ENCODE measurements around the gene DSCAML1. TPM values are rescaled to one million over a fixed set of nuclear protein-coding genes. Genes with fewer than 3 reads are reported as not detected.
"Not testable (repeated sequence)": the region's sequence is repeated elsewhere in the genome, so short reads cannot be mapped to it uniquely, and the experiment has no call there.

DSCAML1 gene
- total RNA-seq, 1 donor from 2014 or later = 0.22 TPM

DNA sequence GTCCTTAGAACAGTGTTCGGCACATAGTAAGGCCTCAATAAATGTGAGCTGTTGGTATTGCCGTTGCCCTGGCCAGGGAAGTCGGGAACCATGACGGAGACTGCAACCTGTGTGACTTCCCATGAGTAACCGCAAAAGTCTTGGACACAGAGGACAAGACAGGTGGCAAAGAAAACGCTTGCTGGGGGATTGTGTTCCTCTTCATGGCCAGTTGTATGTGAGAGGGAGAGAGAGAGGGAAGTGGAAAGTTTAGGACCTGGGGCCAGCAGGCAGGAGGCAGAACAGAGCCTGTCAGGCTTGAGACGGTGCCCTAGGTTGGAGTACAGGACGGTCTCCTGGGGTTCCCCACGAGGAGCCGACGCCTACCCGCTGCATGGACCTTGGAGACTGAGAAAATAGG is 379.2 kb downstream of the DSCAML1 start:
- intact Hi-C loops (cut with DNase I) = no loop called here
- no peak for ATAC-seq
- no peak for DNase-seq (ENCODE audit: missing footprints)

DNA sequence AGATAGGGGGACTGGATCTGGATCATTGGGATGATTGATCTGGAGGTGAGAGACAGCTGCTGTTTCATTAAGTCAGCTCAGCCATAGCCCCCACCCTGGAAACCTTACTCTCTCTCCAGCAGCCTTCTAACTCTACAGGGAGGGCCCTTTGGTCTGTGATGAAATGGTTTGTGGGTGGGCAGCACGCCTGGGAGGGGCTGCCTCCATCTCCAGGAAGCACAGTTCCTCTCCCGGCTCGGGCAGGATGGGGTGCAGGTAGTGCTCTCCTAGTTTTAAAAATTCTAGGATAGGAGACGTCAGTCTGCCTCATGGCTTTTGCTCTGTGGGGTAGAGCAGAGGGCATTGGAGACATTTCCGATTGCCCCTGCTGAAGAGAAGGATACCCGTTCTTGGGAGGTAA is 379.7 kb downstream of the DSCAML1 start:
- DNase-seq (ENCODE audit: missing footprints) (no peak), ATAC-seq (no peak)
- intact Hi-C loops (cut with DNase I) = no loop called here

DNA sequence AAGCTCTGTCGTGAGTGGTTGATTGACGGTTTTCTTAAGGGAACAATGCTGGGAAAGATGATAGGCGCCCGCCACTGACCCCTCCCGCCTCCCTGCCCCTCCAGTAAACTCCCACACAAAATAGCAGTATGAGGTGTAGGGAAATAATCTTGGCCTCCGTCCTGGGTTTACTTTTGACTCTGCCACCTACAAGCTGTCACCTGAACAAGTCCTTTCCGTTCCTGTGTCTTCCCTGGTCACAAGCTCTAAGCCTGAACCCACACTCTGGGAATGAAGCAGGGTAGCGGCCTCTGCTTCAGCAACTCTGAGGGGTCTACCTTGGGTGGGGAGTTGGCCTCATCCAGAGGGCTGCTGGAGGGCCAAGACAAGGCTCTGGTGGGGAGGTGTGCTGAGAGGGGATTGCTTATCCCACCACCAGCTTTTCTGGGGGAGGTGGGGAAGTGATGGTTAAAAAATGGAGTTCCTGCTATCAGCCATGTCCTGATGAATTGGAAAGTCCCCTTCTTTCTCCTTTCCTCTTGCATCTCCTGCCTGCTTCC is 381.6 kb downstream of the DSCAML1 start:
- intact Hi-C loops (cut with DNase I) = no loop called here
- DNase-seq (ENCODE audit: missing footprints) = no peak
- no peak for ATAC-seq

DNA sequence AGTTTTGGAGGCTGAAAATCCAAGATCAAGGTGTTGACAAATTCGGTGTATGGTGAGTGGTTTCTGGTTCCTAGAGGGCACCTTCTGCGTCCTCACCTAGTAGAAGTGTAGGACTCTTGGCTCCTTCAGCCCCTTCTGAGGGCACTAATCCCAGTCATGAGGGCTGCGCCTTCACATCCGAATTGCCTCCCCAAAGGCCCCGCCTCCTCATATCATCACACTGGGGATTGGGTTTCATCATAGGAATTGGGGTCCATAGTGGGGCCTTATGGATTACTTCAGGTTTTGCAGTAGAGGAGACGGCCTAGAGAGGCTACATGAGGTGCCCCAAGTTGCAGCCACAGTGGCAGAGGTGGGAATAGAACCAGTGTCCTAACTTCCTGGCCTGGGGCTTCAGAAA is 382.3 kb downstream of the DSCAML1 start:
- intact Hi-C loops (cut with DNase I) = no loop called here
- DNase-seq (ENCODE audit: missing footprints) (no peak), ATAC-seq (no peak)

DNA sequence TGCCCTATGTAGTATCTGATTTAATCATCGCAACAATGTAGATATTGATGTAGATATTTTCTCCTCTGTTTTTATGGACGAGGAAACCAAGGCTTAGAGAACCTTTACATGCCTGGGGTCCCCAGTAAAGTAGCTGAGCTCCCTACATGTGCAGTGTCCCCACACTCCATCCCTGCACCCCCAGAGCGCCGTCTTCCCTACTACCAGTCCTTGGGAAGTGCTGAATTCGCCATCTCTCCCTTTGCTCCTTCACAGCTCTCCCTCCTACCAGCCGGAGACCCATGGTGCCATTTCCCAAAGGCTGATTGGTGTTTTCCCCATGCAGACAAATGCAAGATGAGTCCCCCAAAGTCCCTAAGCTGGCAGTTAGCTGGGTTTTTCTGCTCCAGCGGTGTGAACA is 383.4 kb downstream of the DSCAML1 start:
- ATAC-seq = no peak
- intact Hi-C loops (cut with DNase I) = no loop called here
- DNase-seq (ENCODE audit: missing footprints) = no peak

DNA sequence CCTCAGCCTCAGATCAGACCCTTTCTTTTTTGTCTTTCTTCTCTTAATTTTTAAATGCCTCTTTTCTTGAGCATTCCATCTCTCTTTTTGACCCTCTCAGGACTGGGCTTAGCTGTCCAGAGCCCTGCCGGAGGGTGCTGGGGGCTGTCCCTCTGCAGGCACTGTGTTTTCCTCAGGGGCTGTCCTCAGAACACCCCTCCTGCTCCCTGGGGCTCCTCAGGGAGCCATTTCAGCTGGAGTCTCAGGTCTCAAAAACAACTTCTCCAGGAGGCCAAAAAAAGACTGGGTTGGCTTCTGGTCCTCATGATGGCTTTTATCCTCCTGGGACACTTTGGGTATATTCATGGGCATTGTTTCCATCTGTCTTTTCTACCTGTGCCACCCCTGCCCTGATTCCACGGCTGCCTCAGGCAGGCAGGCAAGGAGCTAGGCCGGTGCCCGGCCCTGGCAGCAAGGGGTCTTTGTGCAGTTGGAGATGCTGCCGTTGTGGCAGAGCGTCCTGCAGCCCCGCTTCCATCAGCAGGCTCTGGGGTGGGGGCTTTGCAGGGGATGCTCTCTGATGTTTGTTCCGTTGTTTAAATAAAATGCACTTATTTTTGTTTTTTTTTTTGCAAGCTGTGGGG is 384.3 kb downstream of the DSCAML1 start:
- ATAC-seq (no peak), DNase-seq (ENCODE audit: missing footprints) (no peak)
- intact Hi-C loops (cut with DNase I) = no loop called here

DNA sequence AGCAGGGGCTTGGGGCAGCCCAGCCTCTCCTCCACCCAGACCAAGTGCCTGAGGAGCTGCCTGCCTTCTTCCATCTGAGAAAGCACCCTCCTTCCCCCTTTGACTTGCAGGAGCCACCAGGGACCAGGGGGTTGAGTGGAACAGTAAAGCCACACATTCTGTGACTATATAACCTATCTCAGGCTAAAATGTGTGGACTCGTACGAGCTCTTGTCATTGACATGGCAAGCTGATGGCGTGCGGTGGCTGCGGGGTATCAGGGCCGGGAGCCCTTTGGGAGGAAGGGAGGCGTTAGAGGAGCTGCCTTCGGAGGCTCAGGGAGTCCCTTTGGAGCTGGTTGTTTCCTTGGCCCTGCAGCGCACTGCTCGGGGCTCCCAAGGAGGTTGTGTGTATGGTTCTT is 384.8 kb downstream of the DSCAML1 start:
- no peak for ATAC-seq
- intact Hi-C loops (cut with DNase I) = no loop called here
- no peak for DNase-seq (ENCODE audit: missing footprints)

DNA sequence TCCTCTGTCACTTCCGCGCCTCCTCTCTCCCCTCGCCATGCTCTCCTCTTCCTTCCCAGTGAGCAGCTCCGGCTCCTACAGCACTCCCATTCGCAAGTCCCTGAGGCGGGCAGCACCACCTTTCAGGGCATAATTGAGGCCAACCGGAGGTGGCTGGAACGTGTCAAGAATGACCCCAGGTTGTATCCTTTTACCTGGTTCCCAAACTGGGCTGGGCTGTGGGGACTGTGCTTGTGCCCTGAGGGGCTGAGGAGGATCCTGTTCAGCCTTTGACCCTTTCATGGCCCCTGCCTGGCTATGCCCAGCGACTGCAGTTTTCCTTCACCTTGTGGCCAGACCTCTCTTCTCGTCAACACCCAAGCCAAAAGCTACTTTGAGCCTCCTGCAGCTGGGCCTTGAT is 385.3 kb downstream of the DSCAML1 start:
- no peak for DNase-seq (ENCODE audit: missing footprints)
- intact Hi-C loops (cut with DNase I) = no loop called here

DNA sequence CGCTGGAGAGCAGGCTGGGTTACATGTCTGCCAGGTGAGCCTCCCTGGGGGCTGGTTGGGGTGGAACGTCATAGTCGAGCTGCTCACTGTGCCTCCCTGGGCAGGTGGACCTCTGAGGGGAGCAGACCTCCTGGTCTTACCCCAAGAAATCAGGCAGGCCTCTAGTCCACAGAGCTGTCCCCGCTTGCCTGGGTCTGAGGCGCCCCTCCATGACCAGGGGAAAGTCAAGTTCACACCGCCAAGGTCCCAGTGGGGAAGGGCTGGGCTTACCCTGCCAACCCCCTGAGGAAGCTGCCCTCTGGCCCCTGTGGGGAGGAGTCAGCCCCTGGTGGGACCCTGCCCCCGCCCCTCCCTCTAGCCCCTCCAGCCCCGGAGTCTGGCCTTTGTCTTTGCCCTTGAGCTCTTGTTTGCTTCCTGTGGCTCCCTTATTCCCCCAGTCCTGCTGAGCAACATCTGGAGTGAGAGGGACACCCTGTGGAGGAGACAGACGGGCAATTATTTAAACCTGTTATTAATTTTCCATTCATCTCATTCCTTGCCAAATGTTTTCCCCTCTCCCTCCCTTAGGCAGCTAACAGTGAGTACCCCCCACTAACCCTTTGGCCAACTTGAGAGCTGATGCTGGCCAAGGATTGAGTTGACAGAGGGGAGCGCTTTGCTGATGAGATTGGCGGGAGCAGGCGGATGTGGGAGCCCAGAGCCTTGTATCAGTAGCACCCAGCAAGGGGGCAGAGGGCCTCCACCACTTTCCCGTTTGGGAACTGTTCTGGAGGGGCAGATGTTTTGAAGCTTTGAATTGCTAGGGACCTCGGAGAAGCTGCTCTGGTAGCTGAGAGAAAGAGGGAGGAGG is 385.9 kb downstream of the DSCAML1 start:
- no peak for ATAC-seq
- intact Hi-C loops (cut with DNase I) = no loop called here

More for the DNA sequence above, 385.3 kb downstream of the DSCAML1 start:
- no peak for ATAC-seq

DNA sequence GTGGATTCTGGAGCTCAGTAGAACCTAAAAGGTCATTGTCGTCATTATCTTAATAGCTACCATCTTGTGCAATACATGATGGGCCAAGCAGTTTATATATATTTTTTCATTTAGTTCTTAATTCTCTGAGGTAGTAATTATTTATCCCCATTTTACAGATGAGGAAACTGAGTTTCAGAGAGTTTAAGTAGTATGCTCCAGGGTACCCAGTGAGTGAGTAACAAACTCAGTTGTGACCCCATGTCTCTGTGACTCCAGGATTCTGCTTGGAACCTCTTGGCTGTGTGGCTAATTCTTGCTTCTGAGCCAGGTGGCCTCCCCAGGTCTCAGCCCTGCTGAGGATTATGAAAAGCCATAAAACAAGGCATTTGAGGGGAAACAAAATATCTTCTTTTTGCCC is 386.8 kb downstream of the DSCAML1 start:
- ATAC-seq (no peak), DNase-seq (ENCODE audit: missing footprints) (no peak)
- intact Hi-C loops (cut with DNase I) = no loop called here

More for the DNA sequence above, 385.9 kb downstream of the DSCAML1 start:
- DNase-seq (ENCODE audit: missing footprints) = no peak

DNA sequence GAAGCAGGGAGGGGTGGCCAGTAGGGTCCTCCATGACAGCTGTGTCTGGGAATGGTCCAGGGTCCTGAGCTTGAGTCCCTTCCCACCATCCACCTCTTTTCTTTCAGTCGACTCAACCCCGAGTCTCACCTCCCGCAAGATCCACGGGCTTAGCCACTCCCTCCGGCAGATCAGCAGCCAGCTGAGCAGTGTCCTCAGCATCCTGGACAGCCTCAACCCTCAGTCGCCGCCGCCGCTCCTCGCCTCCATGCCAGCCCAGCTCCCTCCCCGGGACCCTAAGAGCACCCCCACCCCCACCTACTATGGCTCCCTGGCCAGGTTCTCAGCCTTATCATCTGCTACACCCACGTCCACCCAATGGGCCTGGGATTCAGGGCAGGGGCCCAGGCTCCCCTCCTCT is 387.5 kb downstream of the DSCAML1 start:
- no peak for DNase-seq (ENCODE audit: missing footprints)
- no peak for ATAC-seq
- intact Hi-C loops (cut with DNase I) = no loop called here

DNA sequence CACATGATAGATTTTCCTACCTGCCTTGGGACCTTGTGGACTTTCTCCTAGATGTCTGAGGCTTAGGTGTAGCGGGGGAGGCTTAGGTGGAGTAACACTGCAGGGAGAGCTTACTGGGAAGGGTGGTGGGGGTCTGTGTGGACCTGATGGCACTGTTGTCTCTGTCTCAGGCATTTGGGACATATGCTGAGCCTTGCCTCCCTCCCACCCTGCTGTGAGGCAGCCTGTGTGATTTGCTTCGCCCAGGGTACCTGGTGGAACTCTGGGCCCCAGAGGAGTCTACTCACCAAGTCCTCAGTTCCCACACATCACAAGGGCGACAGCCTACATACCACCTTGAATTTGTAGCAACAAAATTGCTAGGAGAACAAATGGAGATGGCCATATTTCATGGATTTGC is 388.7 kb downstream of the DSCAML1 start:
- DNase-seq (ENCODE audit: missing footprints) (no peak), ATAC-seq (no peak)
- intact Hi-C loops (cut with DNase I) = no loop called here

DNA sequence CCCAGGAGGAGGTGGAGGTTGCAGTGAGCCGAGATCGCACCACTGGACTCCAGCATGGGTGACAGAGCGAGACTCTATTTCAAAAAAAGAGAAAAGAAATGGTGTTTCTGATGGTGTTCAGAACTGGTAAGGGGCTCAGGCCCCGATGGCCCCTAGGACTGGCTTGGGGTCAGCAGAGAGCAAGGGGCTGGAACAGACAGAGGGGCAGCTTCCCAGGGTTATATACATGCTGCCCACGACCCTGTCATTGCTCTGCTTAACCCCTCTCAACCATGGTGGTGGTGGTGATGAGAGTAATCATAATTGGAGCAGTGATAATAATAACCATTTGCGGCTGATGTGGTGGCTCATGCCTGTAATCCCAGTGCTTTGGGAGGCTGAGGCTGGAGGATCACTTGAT is 390.0 kb downstream of the DSCAML1 start:
- no peak for ATAC-seq
- no peak for DNase-seq (ENCODE audit: missing footprints)
- intact Hi-C loops (cut with DNase I) = no loop called here

DNA sequence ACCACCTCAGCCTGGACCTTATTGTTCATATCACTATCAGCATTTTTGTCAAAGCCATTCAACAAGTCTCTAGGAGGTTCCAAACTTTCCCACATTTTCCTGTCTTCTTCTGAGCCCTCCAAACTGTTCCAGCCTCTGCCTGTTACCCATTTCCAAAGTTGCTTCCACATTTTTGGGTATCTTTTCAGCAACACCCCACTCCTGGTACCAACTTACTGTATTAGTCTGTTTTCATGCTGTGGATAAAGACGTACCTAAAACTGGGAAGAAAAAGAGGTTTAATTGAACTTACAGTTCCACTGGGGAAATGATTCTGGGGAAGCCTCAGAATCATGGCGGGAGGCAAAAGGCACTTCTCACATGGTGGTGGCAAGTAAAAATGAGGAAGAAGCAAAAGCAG is 391.1 kb downstream of the DSCAML1 start:
- DNase-seq (ENCODE audit: missing footprints); ATAC-seq; intact Hi-C loops (cut with DNase I): not testable (repeated sequence)

DNA sequence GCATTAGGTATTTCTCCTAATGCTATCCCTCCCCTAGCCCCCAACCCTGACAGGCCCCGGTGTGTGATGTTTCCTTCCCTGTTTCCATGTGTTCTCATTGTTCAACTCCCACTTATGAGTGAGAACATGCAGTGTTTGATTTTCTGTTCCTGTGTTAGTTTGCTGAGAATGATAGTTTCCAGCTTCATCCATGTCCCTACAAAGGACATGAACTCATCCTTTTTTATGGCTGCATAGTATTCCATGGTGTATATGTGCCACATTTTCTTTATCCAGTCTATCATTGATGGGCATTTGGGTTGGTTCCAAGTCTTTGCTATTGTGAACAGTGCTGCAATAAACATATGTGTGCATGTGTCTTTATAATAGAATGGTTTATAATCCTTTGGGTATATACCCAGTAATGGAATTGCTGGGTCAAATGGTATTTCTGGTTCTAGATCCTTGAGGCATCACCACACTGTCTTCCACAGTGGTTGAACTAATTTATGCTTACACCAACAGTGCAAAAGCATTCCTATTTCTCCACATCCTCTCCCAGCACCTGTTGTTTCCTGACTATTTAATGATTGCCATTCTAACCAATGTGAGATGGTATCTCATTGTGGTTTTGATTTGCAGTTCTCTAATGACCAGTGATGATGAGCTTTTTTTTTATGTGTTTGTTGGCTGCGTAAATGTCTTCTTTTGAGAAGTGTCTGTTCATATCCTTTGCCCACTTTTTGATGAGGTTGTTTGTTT is 397.7 kb downstream of the DSCAML1 start:
- ATAC-seq; intact Hi-C loops (cut with DNase I): not testable (repeated sequence)

DNA sequence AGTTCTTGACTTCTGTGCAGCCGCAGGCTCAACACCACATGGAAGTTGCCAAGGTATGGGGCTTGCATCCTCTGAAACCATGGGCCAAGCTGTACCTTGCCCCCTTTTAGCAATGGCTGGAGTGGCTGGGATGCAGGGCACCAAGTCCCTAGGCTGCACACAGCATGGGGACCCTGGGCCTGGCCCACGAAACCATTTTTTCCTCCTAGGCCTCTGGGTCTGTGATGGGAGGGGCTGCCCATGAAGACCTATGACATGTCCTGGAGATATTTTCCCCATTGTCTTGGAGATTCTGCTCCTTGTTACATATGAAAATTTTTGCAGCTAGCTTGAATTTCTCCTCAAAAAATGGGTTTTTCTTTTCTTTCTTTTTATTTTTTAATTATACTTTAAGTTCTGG is 398.4 kb downstream of the DSCAML1 start:
- DNase-seq (ENCODE audit: missing footprints); ATAC-seq; intact Hi-C loops (cut with DNase I): not testable (repeated sequence)

More for the DNA sequence above, 397.7 kb downstream of the DSCAML1 start:
- DNase-seq (ENCODE audit: missing footprints) = not testable (repeated sequence)

DNA sequence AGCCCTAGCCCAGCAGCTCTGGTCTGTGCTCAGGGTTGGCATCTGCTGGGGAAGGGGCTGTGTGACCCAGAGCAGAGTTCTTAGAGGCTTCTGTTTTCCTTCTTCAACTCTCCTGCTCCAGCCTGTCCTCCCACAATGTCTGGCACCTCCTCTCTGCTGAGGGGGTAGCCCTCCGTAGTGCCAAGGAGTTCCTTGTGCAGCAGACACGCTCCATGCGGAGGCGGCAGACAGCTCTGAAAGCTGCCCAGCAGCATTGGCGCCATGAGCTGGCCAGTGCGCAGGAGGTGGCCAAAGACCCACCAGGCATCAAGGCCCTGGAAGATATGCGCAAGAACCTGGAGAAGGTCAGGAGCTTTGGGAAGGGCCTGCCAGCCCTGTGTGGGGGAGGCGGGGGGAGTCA is 400.0 kb downstream of the DSCAML1 start:
- intact Hi-C loops (cut with DNase I) = no loop called here
- DNase-seq (ENCODE audit: missing footprints) = peak; percentile 37
- ATAC-seq = no peak

DNA sequence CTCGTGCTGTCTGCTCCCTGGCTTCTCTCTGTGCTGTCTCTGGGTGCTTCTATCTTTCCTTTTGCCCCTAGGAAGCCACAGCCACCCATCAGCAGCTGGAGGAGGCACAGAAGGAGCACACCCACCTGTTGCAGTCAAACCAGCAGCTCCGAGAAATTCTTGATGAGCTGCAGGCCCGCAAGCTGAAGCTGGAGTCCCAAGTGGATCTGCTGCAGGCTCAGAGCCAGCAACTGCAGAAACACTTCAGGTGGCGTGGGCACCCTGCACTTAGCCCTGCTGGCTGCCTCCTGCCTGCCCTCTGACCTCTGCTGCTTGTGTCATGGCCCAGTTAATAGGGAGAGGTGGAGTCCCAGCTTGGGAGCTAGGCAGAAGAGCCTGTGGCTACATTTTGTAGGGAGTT is 401.5 kb downstream of the DSCAML1 start:
- ATAC-seq (no peak), DNase-seq (ENCODE audit: missing footprints) (peak; percentile 51)
- intact Hi-C loops (cut with DNase I) = no loop called here

DNA sequence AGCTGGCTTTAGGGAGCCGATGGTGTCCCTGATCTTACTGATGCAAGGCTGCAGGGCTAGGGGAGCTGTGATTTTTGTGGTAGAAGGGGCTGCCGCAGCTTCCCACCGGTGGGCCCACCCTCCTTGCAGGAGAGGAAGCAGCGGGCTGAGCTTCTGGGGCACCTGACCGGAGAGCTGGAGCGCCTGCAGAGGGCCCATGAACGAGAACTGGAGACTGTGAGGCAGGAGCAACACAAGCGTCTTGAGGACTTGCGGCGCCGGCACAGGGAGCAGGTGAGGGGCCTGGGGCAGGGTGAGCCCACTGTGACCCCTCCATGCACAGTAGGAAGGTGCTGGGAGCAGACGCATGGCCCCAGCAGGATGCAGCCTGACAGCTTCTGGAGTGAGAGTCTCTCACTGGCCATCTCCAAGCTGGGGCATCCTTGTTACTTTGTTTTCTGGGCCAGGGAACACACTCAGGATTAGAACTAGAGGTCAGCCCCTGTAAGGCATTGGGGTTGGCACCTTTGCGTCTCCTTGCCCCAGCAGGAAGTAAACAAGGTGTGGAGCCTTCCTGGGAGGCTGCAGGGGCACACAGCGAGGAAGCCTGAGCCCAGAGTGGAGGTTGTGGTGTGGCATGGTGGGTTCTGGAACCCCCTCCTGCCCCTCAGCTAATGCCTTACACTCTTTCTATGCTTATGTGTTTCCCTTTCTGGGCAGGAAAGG is 402.6 kb downstream of the DSCAML1 start:
- ATAC-seq (no peak), DNase-seq (ENCODE audit: missing footprints) (no peak)
- intact Hi-C loops (cut with DNase I) = no loop called here

All from Right ventricle myocardium inferior (tissue), 1 donor.